Measurements from ENCODE around the gene FXYD5. TPM values are rescaled to one million over a fixed set of nuclear protein-coding genes. Genes with fewer than 3 reads are reported as not detected.

The FXYD5 gene
- polyA plus RNA-seq, 1 donor from 2014 or later, result not detected

DNA sequence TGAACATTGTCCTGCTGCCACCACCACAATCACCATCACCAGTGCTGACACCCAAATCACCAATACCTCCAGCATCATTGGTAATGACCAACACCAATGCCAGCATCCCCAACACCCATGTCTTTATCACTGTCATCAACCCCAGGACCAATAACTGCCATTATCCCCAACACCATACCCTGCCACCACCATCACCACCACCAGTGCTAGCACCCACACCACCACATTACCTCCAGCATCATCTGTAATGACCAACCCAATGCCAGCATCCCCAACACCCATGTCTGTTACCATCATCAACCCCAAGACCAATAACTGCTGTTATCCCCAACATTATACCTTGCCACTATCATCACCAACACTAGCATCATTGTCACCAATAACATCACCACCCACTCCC is 22.3 kb upstream of the FXYD5 start:
- no peak overlapping the region for H3K4me3 ChIP-seq (ENCODE audit: low read length)
- no peaks in the 10 kb centered on the region for H3F3A ChIP-seq (ENCODE audit: insufficient read depth, low read length, poor library complexity, severe bottlenecking)
- H3K27me3 ChIP-seq (ENCODE audit: insufficient read depth, low read depth, low read length), result no peaks in the 10 kb centered on the region
- no peaks in the 10 kb centered on the region for H3K36me3 ChIP-seq (ENCODE audit: insufficient read depth, low read length)
- no peaks in the 10 kb centered on the region for H3K9me3 ChIP-seq (ENCODE audit: low read length)
- no peak overlapping the region for H2AFZ ChIP-seq (ENCODE audit: low read depth, low read length)
- H3K79me2 ChIP-seq (replicated peaks; ENCODE audit: insufficient read depth, low read length), result no peaks in the 10 kb centered on the region
- no peaks in the 10 kb centered on the region for H4K20me1 ChIP-seq (ENCODE audit: insufficient read depth)
- H3K27ac ChIP-seq (ENCODE audit: low read length), result no peak overlapping the region
- H3K9me2 ChIP-seq (ENCODE audit: insufficient read depth, low read length), result no peaks in the 10 kb centered on the region
- H3K4me2 ChIP-seq (ENCODE audit: low read length), result no peak overlapping the region
- TF ChIP-seq SMC3 (conservative IDR thresholded peaks at IDR 0.05; ENCODE audit: poor library complexity) (no peak), MXI1 (conservative IDR thresholded peaks at IDR 0.05; ENCODE audit: poor library complexity, severe bottlenecking) (no peak), EZH2 (IDR thresholded peaks at IDR 0.05; ENCODE audit: borderline replicate concordance, insufficient read depth, low read length, poor library complexity, severe bottlenecking) (no peak), EP300 (conservative IDR thresholded peaks at IDR 0.05; ENCODE audit: poor library complexity, severe bottlenecking) (no peak), REST (IDR thresholded peaks at IDR 0.05; ENCODE audit: borderline replicate concordance) (no peak), TAF1 (IDR thresholded peaks at IDR 0.05; ENCODE audit: low read depth) (no peak), RAD21 (conservative IDR thresholded peaks at IDR 0.05) (no peak), POLR2AphosphoS5 (IDR thresholded peaks at IDR 0.05) (no peak)
- TF ChIP-seq, protein P1, sequence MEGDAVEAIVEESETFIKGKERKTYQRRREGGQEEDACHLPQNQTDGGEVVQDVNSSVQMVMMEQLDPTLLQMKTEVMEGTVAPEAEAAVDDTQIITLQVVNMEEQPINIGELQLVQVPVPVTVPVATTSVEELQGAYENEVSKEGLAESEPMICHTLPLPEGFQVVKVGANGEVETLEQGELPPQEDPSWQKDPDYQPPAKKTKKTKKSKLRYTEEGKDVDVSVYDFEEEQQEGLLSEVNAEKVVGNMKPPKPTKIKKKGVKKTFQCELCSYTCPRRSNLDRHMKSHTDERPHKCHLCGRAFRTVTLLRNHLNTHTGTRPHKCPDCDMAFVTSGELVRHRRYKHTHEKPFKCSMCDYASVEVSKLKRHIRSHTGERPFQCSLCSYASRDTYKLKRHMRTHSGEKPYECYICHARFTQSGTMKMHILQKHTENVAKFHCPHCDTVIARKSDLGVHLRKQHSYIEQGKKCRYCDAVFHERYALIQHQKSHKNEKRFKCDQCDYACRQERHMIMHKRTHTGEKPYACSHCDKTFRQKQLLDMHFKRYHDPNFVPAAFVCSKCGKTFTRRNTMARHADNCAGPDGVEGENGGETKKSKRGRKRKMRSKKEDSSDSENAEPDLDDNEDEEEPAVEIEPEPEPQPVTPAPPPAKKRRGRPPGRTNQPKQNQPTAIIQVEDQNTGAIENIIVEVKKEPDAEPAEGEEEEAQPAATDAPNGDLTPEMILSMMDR (IDR thresholded peaks at IDR 0.05; ENCODE audit: poor library complexity, severe bottlenecking), result no peak
- no peak overlapping the region for H3K9ac ChIP-seq (ENCODE audit: low read length)

- no peak overlapping the region for H3K9ac ChIP-seq (ENCODE audit: low read length)
- TF ChIP-seq EP300 (conservative IDR thresholded peaks at IDR 0.05; ENCODE audit: poor library complexity, severe bottlenecking), result no peak
- H3K9me2 ChIP-seq (ENCODE audit: insufficient read depth, low read length), result no peaks in the 10 kb centered on the region
- H3K9me3 ChIP-seq (ENCODE audit: low read length), result no peaks in the 10 kb centered on the region
- H3K79me2 ChIP-seq (replicated peaks; ENCODE audit: insufficient read depth, low read length), result no peaks in the 10 kb centered on the region
- no peaks in the 10 kb centered on the region for H3K27me3 ChIP-seq (ENCODE audit: insufficient read depth, low read depth, low read length)
- no peak overlapping the region for H3K27ac ChIP-seq (ENCODE audit: low read length)
- H4K20me1 ChIP-seq (ENCODE audit: insufficient read depth), result no peaks in the 10 kb centered on the region
- no peak overlapping the region for H2AFZ ChIP-seq (ENCODE audit: low read depth, low read length)
- no peak overlapping the region for H3K4me3 ChIP-seq (ENCODE audit: low read length)
- no peaks in the 10 kb centered on the region for H3K36me3 ChIP-seq (ENCODE audit: insufficient read depth, low read length)
- H3K4me2 ChIP-seq (ENCODE audit: low read length), result no peak overlapping the region
- no peaks in the 10 kb centered on the region for H3F3A ChIP-seq (ENCODE audit: insufficient read depth, low read length, poor library complexity, severe bottlenecking)
Measured at GRCh38 chr19:35133826-35134225, 20.7 kb upstream of the FXYD5 start.
